GM13976 (cell line): Measurements from ENCODE around the gene NEDD4L.
"Not testable (repeated sequence)": the region's sequence is repeated elsewhere in the genome, so short reads cannot be mapped to it uniquely, and the experiment has no call there.

Experiments
- DNase-seq: peaks from one replicate; pipeline ENCODE4 v3.0.0; 2012; ENCODE audit warnings: low spot score
- in situ Hi-C: fragments of 300-500 bp; cut with MboI; formaldehyde crosslinking; loops from one replicate; pipeline ENCODE4 v1.12.0; 2022; ENCODE audit warnings: low sequenced_read_pairs, mixed read lengths, inconsistent platforms; ENCODE audit not compliant: unreplicated experiment
- TF ChIP-seq, protein P1 (sequence below): IDR thresholded peaks from 2 replicates; pipeline ENCODE4 v1.5.1; 2012; ENCODE audit warnings: borderline replicate concordance, mild to moderate bottlenecking; ENCODE audit not compliant: insufficient read depth; ENCODE audit errors: extremely low read depth, missing control alignments, control extremely low read depth

Gene NEDD4L

DNA sequence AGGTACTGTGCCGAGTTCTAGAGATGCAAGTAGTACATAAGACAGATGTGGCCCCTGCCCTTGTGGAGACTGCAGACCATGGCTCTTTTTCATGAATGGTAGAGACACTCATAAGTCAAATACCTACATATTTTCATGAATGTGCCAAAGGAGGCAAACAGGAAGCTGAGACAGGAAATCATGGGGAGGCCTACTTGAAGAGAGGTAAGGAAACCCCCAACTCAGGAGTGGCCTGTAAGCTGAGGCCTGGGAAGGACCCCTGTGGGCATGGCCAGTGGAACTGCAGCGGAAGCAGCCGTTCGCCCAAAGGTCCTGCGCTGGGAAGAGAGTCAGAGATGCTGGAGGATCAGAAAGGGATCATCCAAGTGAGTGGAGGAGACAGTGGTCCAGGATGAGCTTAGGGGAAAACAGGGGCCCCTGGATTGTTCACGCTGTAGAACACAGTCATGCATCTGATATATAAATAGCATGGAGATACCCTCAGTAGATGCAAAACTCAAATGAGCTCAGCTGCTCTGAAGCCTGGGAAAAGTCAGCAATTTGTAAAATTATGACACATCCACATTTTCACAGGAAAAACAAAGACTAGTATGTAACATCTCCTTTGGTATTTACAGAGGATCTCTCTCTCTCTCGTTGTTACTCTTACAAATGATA is 228.9 kb downstream of the NEDD4L start:
- in situ Hi-C loops: no loop called here

DNA sequence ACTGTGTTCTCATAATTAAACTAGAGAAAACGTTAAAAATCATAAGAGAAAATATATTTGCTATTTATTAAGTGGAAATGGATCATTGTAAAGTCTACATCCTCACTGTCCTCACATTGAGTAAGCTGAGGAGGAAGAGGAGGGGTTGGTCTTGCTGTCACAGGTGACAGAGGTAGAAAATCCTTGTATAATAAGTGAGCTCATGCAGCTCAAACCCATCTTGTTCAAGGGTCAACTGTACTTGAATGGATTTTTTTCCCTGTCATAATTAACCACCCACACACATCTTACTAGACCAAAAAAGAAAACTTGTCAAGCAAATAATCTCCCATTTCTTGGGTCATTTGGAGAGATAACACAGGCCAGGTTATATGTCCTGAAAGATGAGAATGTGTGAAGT is 231.2 kb downstream of the NEDD4L start:
- DNase-seq: no peak
- in situ Hi-C loops: no loop called here
- TF ChIP-seq, protein P1, sequence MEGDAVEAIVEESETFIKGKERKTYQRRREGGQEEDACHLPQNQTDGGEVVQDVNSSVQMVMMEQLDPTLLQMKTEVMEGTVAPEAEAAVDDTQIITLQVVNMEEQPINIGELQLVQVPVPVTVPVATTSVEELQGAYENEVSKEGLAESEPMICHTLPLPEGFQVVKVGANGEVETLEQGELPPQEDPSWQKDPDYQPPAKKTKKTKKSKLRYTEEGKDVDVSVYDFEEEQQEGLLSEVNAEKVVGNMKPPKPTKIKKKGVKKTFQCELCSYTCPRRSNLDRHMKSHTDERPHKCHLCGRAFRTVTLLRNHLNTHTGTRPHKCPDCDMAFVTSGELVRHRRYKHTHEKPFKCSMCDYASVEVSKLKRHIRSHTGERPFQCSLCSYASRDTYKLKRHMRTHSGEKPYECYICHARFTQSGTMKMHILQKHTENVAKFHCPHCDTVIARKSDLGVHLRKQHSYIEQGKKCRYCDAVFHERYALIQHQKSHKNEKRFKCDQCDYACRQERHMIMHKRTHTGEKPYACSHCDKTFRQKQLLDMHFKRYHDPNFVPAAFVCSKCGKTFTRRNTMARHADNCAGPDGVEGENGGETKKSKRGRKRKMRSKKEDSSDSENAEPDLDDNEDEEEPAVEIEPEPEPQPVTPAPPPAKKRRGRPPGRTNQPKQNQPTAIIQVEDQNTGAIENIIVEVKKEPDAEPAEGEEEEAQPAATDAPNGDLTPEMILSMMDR: no peak

More for the DNA sequence above, 228.9 kb downstream of the NEDD4L start:
- DNase-seq: no peak
- TF ChIP-seq, protein P1: no peak

DNA sequence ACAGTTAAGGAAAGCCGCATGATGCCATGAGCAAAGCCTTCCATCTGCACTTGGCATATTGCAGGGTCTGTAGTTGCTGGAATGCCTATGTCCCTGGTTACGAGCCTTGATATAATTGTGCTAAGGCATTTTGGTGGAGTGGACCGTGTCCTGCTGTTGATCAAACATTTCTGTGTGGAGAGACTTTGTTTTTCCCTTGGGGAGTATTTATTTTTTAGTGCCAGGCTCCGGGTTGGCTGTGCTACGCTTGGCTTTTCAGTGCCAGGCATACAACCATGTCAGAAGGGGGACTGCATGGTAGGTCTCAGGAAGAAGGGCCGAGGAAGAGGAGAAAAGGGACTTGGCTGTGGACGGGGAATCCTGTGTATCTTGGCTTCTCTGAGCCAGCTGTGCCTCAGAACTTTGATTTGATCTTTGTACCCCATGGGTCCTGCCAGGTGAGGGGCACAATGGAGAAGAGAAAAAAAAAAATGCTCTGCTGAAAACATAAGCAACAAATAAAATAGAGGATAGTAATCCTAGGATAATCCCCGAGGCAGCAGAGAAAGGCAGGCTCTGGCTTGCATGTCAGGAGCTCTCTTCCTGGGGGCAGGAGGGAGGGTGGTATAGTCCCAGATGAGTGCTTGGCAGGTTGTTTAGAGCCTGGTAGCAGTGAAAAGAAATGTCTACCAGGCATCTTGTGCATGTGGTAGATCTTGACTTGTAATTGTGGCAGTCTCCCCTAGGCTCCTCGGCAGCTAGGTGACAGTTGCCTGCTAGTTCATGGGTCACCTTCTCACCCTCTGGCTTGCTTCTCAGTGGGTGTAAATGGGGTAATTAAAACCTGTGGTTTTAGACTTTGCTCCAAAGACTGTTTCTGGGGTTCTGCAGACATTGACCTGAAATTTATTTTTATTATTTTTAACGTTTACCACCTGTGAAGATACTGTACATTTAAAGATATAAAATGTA is 233.0 kb downstream of the NEDD4L start:
- TF ChIP-seq, protein P1: no peak
- in situ Hi-C loops: no loop called here

DNA sequence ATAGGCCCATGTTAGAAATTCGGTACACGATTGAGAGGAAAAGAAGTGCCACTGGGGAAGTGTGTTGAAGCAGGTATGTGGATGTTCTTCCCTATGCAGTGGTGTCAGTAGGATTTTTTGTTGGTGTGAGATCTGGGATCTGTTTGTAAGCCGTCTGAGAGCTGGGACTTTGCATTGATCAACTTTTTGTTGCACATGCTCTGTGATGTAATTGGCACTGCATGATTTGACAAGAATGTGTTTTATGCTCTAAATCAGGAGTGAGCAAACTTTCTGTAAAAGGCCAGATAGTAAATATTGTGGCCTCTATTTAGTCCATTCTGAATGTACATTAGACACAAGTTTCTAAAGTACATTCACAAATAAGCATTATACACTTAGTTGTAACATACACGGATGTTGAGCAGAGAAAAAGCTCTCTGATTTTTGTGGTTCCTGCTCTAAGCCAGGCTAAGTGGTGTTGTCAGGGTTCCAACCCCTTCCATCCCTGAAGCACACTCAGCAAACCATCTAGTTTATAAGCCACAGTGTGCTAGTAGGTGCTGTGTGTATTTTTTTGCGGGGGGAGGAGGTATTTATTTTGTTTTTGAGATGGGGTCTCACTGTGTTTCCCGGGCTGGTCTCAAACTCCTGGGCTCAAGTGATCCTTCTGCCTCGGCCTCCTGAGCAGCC is 235.6 kb downstream of the NEDD4L start:
- in situ Hi-C loops: no loop called here
- TF ChIP-seq, protein P1: no peak
- no peak for DNase-seq

More for the DNA sequence above, 233.0 kb downstream of the NEDD4L start:
- DNase-seq: no peak

DNA sequence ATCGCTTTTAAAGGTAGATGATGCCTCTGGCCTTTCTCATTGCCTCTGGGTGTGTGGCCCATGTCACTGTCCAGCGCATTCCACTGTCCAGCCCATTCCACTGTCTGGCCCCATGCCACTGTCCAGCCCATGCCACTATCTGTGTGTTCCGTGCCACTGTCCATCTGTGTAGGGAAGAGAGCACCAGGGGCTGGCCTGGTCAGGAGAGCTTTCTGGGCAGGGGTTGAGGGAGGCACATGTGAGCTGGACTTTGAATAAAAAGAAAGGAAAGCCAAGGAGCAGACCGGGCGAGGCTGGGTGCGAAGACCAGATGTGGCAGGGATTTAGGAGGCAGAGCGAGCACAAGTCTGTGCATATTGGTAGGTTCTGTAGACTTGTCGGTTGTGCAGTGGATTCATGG is 236.2 kb downstream of the NEDD4L start:
- TF ChIP-seq, protein P1: no peak
- no peak for DNase-seq
- in situ Hi-C loops: no loop called here

DNA sequence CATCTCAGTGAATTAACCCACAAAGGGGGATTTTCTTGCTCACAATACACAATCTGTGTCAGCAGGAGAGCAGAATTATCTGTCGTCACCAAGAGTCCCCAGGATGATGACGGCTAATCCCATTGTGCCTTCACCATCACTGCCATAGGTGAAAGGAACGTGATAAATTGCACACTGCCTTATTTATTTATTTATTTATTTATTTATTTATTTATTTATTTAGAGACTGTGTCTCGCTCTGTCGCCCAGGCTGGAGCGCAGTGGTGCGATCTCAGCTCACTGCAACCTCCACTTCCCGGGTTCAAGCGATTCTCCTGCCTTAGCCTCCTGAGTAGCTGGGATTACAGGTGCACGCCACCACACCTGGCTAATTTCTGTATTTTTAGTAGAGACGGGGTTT is 238.8 kb downstream of the NEDD4L start:
- DNase-seq, in situ Hi-C loops: not testable (repeated sequence)
